Astrocyte of the cerebellum (primary cell): ENCODE measurements around the gene CCDC187.

Source experiments
- DNase-seq: peaks from one replicate; pipeline ENCODE4 v3.0.0-alpha.2; 2011; ENCODE audit warnings: low read depth
- H3K4me3 ChIP-seq: 2 replicates; pipeline ENCODE4 v1.5.1; 2011; ENCODE audit warnings: mild to moderate bottlenecking, low read depth, low read length, moderate library complexity
- in situ Hi-C: cut with HindIII; loops from 2 replicates; pipeline ENCODE4 v1.10.0; 2017; ENCODE audit warnings: low sequenced_read_pairs
- TF ChIP-seq, protein P1 (sequence below): IDR thresholded peaks from 2 replicates; pipeline ENCODE4 v1.5.1; 2012; ENCODE audit warnings: low read length, low read depth, moderate library complexity, mild to moderate bottlenecking; ENCODE audit errors: missing control alignments

The CCDC187 gene

DNA sequence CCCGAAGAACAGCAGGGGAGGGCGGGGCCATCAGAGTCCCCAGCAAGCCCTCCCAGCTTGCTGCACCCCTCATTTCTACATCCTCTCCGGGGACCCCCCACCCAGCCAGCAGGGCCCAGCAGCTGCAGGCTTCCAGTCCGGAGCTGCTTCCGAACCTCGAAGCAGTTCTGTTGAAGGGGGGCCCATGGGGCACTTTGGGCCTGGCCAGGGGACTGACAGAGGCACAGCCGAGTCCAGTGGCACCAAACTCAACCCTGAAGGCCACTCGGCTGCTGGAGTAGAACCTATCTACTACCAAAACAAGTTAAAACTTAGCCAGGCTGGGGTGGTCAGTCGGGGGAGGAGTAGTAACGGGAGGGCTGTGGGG lies 8.1 kb upstream of the CCDC187 start:
- no peak for DNase-seq
- no peak overlapping the region for H3K4me3 ChIP-seq
- in situ Hi-C loops: no loop called here
- TF ChIP-seq, protein P1, sequence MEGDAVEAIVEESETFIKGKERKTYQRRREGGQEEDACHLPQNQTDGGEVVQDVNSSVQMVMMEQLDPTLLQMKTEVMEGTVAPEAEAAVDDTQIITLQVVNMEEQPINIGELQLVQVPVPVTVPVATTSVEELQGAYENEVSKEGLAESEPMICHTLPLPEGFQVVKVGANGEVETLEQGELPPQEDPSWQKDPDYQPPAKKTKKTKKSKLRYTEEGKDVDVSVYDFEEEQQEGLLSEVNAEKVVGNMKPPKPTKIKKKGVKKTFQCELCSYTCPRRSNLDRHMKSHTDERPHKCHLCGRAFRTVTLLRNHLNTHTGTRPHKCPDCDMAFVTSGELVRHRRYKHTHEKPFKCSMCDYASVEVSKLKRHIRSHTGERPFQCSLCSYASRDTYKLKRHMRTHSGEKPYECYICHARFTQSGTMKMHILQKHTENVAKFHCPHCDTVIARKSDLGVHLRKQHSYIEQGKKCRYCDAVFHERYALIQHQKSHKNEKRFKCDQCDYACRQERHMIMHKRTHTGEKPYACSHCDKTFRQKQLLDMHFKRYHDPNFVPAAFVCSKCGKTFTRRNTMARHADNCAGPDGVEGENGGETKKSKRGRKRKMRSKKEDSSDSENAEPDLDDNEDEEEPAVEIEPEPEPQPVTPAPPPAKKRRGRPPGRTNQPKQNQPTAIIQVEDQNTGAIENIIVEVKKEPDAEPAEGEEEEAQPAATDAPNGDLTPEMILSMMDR: no peak

DNA sequence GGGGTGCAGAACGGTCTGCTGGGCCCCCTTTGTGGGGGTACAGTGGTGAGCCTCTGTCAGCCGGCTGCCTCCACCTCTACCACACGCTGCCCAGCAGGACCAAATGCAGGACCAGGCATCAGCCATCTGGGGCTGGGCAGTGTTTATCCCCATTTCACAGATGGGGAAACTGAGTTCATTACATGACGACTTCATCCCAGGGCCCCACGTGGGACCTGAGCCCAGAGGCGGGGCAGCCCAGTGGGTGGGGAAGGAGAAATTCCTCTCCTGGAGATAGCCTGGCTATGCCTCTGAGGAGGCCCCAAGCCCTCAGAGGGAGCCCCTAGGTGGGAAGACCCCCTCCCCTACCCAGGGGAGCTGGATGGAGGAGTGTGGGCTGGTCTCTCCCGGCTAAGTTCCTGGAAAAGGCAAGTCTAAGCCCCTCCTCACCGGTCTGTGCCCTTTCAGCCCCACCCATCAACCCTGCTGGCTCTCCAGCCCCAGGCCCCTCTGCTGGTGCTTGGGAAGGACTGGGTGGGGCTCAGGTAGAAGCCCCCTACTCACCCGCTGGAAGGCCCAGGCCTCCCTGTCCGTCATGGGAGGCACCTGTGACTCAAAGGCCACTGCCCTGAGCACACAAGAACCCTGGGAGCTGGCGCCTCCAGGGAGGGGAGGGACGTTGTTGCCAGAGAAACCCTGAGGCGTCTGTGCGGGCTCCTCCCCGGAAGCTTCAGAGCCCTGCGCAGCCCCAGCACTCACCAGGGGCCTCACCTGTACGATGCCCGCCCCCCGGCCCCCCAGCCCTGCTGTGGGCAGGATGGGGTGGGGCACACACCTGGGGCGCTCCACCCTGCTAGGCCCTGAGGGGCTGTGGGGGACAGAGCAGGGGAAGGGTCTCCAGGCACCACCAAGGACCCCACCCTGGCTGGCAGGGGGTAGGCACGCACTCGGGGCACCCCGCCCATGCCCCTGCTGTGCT lies 7.4 kb upstream of the CCDC187 start:
- in situ Hi-C loops: no loop called here
- DNase-seq: no peak
- TF ChIP-seq, protein P1: no peak
- no peak overlapping the region for H3K4me3 ChIP-seq

DNA sequence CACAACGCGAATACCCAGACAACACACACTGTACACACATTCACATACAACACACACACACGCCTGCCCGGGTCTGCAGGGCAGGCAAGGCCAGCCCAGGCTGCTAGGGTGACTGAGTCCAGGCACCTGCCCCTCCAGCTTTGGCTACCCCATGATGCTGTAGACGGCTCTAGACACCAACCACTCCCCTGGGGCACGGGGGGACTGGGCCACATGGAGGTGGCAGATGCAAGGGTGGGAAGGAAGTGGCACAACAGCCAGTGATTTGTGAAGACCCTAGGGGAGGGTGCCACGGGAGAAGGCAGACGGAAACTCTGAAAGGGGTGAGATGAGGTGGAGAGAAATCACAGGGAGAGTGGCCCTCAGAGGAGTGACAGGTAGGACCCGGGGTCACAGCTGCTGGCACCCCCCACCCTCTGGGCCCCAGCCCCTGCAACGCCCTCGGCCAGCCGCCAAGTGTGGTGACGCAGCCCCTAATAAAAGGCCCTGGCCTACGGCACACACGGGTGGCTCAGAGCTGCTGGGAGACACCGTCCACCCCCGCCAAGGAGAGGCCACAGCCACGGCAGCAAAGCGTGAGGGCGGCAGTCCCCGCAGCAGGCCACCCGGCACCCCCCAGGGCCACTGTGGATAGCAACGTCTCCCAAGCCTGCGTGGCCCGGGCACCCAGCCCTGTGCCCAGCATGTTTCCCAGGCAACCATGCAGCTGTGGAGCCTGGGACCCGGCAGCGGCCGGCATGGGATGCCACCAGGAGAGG lies 6.6 kb upstream of the CCDC187 start:
- in situ Hi-C loops: no loop called here

DNA sequence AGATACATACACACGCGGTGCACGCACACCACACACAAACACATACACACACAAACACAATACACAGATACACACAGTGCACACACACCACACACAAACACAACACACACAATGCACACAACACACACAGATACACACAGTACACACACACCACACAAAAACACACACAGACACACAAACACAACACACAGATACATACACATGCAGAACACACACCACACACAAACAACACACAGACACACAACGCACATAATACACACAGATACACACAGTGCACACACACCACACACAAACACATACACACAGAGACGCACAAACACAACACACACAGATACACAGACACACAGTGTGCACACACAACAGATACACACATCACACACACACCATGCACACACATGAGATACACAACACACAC lies 5.9 kb upstream of the CCDC187 start:
- in situ Hi-C loops: no loop called here
- TF ChIP-seq, protein P1: no peak
- H3K4me3 ChIP-seq: no peak overlapping the region
- DNase-seq: no peak

More for the DNA sequence above, 6.6 kb upstream of the CCDC187 start:
- DNase-seq: no peak
- no peak overlapping the region for H3K4me3 ChIP-seq
- TF ChIP-seq, protein P1: no peak

DNA sequence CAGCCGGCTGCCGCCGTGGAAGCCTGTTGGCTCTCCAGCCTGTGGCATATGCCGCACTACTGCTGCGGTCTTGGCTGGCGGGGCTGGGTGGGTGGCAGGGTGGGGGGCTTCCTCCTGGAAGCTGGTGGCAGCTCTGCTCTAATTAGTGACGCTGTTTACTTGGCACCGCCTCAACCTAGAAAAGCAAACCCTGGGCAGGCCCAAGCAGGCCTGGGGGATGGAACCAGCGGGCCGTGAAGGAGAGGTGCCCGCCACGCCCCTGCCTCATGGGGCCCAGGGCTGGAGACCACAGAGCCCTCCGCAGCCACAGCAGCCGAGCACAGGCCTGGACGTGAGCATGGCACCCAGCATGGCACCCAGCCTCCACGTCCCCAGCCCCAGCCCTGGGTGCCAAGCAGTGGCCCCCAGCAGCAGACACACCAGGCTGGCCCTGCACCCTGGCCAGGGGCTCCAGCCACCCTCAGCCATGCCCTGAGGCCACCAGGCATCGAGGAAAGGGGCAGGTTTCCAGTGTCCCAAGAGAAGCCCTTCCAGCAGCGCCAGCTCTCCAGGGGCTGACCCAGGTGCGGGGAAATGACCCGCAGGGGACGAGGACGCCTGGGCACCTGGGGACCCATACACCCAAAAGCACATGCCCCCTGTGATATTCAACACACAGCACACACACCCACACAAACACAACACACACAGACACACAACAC lies 5.4 kb upstream of the CCDC187 start:
- in situ Hi-C loops: no loop called here
- TF ChIP-seq, protein P1: no peak
- no peak for DNase-seq
- no peak overlapping the region for H3K4me3 ChIP-seq

DNA sequence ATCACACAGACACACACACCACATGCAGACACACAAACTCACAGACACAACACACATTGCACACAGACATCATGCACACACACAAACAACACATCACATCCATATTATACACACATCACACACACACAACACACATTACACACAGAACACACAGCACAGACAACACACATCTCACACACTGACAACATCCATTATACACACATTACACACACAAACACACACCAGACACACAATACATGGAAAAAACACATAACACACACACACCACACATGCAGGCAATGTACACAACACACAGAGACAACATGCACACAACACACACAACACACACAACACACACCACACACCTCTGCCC lies 4.8 kb upstream of the CCDC187 start:
- TF ChIP-seq, protein P1: no peak
- in situ Hi-C loops: no loop called here
- DNase-seq: no peak
- no peak overlapping the region for H3K4me3 ChIP-seq
